LNCaP clone FGC (cell line): ENCODE data around the gene SNN.

ENCODE experiments used
- DNase-seq: peaks from one replicate; pipeline ENCODE4 v3.0.0-alpha.2; 2011; ENCODE audit warnings: low read depth
- H3K4me3 ChIP-seq: 2 replicates; pipeline ENCODE4 v1.5.1; 2011; ENCODE audit warnings: mild to moderate bottlenecking, low read depth, low read length, control low read depth
- TF ChIP-seq, protein P1 (sequence below): IDR thresholded peaks from 2 replicates; pipeline ENCODE4 v1.5.1; 2012; ENCODE audit warnings: mild to moderate bottlenecking; ENCODE audit not compliant: control insufficient read depth, insufficient read depth; ENCODE audit errors: extremely low read depth

The SNN gene

DNA sequence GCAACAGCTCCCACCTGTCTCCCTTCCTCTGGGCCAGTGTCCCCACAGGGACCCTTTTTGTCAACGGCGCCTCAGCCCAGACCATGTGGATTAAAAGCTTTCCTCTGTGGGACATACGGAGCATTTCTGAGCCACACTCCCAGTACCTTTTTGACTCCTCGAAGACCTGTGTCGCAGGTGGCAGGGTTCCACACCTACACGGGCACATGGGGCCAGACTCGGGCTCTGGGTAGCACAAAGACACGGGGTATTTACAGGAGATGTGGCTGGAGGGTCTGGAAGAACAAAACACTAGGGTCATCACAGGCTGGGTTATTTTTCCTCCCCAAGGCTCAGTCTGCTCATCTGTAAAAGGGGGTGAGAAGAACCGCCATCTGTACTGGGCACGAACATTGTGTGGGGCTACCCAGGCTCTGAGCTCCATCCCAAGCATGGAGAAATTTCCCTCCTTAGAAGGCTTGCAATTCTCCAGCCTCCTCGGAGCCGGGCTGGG lies 32.5 kb upstream of the SNN start:
- DNase-seq, result no peak
- TF ChIP-seq, protein P1, sequence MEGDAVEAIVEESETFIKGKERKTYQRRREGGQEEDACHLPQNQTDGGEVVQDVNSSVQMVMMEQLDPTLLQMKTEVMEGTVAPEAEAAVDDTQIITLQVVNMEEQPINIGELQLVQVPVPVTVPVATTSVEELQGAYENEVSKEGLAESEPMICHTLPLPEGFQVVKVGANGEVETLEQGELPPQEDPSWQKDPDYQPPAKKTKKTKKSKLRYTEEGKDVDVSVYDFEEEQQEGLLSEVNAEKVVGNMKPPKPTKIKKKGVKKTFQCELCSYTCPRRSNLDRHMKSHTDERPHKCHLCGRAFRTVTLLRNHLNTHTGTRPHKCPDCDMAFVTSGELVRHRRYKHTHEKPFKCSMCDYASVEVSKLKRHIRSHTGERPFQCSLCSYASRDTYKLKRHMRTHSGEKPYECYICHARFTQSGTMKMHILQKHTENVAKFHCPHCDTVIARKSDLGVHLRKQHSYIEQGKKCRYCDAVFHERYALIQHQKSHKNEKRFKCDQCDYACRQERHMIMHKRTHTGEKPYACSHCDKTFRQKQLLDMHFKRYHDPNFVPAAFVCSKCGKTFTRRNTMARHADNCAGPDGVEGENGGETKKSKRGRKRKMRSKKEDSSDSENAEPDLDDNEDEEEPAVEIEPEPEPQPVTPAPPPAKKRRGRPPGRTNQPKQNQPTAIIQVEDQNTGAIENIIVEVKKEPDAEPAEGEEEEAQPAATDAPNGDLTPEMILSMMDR, result no peak
- no peak overlapping the region for H3K4me3 ChIP-seq

DNA sequence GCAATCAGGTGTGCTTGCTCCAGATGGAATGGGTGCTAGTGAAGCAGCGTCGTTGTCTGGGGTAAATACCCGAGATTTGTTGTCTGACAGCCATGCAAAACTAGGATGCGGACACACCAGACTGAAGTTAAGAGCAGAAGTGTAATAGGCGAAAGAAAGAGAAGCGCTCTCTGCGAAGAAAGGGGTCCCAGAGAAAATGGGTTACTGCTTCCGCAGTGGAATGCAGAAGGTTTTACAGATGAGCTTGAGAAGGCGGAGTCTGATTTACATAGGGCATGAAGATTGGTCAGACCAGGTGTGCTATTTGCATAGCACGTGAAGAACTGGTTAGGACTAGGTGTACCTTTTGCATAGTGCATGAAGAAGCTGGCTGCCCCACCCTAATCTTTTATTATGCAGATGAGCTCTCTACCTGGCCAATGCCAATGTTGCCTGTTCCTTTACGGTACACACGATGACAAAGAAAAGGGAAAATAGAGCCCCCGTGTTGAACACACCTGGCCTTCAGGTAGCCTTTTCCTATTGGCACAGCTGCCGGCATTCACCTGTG lies 32.0 kb upstream of the SNN start:
- H3K4me3 ChIP-seq, result no peak overlapping the region
- peak; percentile 91 for DNase-seq
- TF ChIP-seq, protein P1, result no peak

DNA sequence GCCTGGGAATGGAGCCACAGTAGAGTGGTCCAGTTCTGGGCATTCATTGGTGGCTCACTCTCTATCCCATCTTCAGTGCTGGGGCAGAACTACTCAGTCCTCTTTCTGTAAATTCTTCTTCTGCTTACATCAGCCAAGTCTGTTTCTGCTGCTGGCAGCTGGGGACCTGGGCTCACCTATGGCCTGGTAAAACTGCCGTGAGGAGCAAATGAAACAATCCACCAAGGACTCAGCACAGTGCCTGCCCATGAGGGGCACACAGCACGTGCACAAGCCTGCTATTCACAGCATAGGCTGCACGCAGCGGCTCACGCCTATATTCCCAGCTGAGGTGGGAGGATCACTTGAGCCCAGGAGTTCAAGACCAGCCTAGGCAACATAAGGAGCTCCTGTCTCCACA lies 30.9 kb upstream of the SNN start:
- H3K4me3 ChIP-seq, result no peak overlapping the region
- DNase-seq, result no peak
- TF ChIP-seq, protein P1, result no peak

DNA sequence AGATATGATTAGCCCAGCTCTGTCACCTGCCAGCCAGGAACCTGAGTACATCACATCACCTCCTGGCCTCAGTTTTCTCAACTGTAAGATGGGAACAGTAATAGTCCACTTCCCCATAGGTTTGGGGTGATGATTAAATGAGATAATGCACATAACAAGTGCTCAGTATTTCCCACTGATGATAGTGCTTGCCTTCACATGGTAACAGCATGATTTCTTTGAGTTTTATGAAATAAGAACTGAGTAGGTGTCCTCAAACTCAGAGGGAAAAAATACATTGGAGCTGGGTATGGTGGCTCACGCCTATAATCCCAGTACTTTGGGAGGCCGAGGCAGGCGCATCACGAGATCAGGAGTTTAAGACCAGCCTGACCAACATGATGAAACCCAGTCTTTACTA lies 30.1 kb upstream of the SNN start:
- TF ChIP-seq, protein P1, result no peak
- no peak for DNase-seq

DNA sequence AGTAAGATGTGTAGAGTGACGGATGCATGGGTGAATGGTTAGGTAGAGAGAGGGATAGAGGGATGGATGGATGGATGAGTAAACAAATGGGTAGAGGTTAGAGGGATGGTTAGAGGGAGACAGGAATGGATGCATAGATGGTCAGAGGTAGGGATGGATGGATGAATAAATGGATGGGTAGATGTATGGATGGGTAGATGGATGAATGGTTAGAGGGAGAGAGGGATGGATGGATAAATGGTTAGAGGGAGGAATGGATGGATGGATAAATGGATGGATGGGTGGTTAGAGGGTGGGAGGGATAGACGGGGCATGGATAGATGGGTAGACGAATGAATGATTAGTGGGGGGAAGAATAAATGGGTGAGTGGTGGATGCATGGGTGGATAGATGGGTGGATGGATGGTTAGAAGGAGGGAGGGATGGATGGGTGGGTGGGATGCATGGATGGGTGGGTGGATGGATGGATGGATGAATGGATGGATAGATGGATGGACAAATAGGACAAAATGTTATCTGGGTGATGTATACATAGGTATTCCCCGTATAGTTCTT lies 29.2 kb upstream of the SNN start:
- no peak overlapping the region for H3K4me3 ChIP-seq
- TF ChIP-seq, protein P1, result no peak
- DNase-seq, result no peak

More for the DNA sequence above, 30.1 kb upstream of the SNN start:
- no peak overlapping the region for H3K4me3 ChIP-seq

DNA sequence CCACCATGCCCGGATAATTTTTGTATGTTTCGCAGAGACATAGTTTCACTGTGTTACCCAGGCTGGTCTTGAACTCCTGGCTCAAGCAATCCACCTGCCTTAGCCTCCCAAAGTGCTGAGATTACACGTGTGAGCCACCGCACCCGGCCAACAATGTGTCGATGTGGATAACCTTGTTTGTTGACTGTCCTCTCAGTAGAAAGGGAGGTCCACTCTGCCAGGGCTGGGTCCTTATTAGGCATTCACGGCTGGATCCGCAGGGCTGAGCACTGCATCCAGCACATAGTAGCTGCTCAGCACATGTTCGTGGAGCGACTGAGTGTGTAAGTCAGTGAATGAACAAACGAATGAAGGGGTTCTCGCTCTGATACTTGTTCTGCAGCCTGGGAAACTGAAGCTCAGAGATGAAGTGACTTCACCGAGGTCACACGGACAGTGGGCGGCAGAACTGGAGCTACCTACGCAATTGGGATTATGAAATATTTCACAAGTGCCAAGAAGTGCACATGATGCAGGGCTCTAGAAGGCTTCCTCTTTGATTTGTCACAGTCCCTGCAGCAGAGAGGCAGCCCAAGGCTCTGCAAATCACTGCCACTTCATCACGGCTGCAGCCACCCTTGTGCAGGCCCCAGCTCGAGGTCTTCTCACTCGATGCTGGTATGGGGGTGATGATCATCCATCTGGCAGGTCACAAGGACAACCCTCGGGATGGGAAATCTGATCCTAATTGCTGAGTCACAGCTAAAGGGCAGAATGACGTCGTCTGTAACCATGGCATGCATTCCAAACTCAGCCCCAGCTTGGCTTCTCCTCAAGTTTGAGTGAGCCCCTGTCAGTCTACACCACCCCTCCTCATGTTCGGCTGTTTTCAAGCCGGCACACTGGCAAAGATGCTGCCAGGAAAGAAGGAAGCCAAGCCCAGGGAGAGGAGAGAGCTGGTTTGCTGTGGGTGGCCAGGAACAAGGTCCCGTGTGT lies 28.0 kb upstream of the SNN start:
- H3K4me3 ChIP-seq, result no peak overlapping the region
- TF ChIP-seq, protein P1, result no peak
- no peak for DNase-seq
